ENCODE data around the gene PCID2. TPM values are rescaled to one million over a fixed set of nuclear protein-coding genes. Genes with fewer than 3 reads are reported as not detected.

PCID2 gene
- total RNA-seq: 61.7 and 68.8 TPM in 2 replicates

GRCh38 chr13:113208421-113209335, at the start of gene PCID2:
PCID2 (minus strand) TSS chr13:113208669; CDS start chr13:113208634, 35 bp downstream.

GRCh38 chr13:113209336-113209758, 878 bp upstream of the PCID2 start, which contains the start of gene CUL4A:
CUL4A (plus strand) TSS chr13:113209613; CDS start chr13:113209628, 15 bp downstream.

DNA sequence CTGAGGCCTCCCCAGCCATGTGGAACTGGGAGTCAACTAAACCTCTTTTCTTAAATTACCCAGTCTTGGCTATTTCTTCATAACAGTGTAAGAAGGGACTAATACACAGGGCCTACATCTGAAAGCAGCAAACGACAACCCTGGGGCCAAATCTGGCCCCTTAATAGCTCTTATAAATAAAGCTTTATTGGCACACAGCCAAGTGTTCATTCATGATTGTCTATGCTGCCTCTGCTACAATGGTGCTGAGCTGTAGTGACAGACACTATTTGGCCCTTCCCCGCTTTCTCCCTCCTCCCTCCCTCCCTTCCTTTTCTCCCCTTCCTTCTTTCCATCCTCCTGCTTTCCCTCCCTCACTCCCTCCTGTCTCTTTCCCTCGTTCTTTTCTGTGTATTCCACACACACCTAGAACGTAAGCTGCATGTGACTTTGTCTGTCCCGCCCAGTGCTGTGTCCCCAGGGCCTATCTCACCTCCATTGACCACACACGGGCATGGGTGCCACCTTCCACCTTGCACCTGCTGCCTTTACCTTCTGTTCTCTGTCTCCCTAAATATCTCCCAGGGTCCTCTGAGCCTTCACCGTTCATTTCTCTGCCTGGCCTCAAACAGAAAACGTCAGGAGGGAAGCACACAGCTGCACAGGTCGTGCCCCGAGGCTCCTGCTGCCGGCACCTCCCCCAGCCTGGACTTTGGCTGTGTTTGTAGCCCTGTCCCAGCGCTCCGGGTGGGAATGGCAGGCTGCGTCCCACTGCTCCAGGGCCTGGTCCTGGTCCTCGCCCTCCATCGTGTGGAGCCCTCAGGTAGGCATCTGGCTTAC, 50.3 kb downstream of the PCID2 start, which contains the start of gene PROZ:
PROZ (plus strand) TSS at position 720 of the 819 bp plus-strand sequence; CDS start at position 733, 13 bp downstream.

Small RNAs within 50 kb of the gene (small RNA-seq; reads per million reads assigned to genes)
- gene AL137002.1: not detected

Other genes starting within 250 kb of the PCID2 start
- 2.0 and 5.9 TPM in 2 replicates for gene MCF2L, start 239.5 kb downstream of the PCID2 start, total RNA-seq
- gene F7, start 102.9 kb downstream of the PCID2 start, total RNA-seq: under 0.01 TPM in 1 of 2 replicates, not detected in the other
- gene F10, start 85.9 kb downstream of the PCID2 start, total RNA-seq: 0.98 and 6.6 TPM in 2 replicates
- gene PROZ, start 50.0 kb downstream of the PCID2 start, total RNA-seq: not detected in 2 replicates
- gene CUL4A, start 944 bp upstream of the PCID2 start, total RNA-seq: 103 and 130 TPM in 2 replicates
- 123 and 129 TPM in 2 replicates for gene LAMP1, start 88.6 kb upstream of the PCID2 start, total RNA-seq
- gene GRTP1, start 155.5 kb upstream of the PCID2 start, total RNA-seq: 0.73 and 2.2 TPM in 2 replicates
- gene ADPRHL1, start 244.8 kb upstream of the PCID2 start, total RNA-seq: 2.2 and 3.9 TPM in 2 replicates

Measured in subcutaneous preadipocyte (primary cell).